B cell (primary cell): ENCODE data around the gene VANGL2. TPM values are rescaled to one million over a fixed set of nuclear protein-coding genes. Genes with fewer than 3 reads are reported as not detected.

Experiments used
- ATAC-seq: fragments of 200-7000 bp; cut with Tn5 transposase; one replicate; pipeline ENCODE4 v1.10.0; 2021; ENCODE audit warnings: low read depth, mild to moderate bottlenecking, moderate number of reproducible peaks, moderate library complexity
- CTCF ChIA-PET: fragments of 350-600 bp; sonication (Branson Sonifier 250); formaldehyde crosslinking; loops from one replicate; lab custom pipeline; 2021; ENCODE audit warnings: antibody characterized with exemption, inconsistent platforms; lab: Charles Lee
- POLR2A ChIA-PET: fragments of 350-600 bp; sonication (Branson Sonifier 250); formaldehyde crosslinking; loops from one replicate; lab custom pipeline; 2021; ENCODE audit warnings: antibody characterized with exemption; lab: Charles Lee
- DNase-seq: peaks from one replicate; pipeline ENCODE4 v3.0.0; 2013
- H2AFZ ChIP-seq: 2 replicates; pipeline ENCODE4 v1.6.1; 2012; ENCODE audit warnings: mild to moderate bottlenecking, low read depth, low read length; ENCODE audit not compliant: insufficient read depth, poor library complexity, severe bottlenecking
- H3K27ac ChIP-seq, 2 donors: 1 replicate in 1 of 2; 2 replicates in 1 of 2; pipeline ENCODE4 v1.5.1; 2012 to 2013; ENCODE audit warnings: low read length in 2 of 2, mild to moderate bottlenecking in 2 of 2, moderate library complexity in 1 of 2
- H3K27me3 ChIP-seq, 4 experiments: fragments of 200-600 bp in 1 of 4; sonication (generic) in 1 of 4; replicated peaks in 1 of 4; 1 replicate in 2 of 4; 2 replicates in 2 of 4; pipeline versions ENCODE4 v1.6.1 to v1.7.0; 2013 to 2016; ENCODE audit warnings: low read length in 3 of 4, mild to moderate bottlenecking in 2 of 4, mixed read lengths in 1 of 4, moderate library complexity in 1 of 4; ENCODE audit not compliant: insufficient read depth in 4 of 4, control insufficient read depth in 3 of 4; ENCODE audit errors: control extremely low read depth in 1 of 4
- H3K36me3 ChIP-seq, 2 experiments: replicated peaks in 1 of 2; 1 replicate in 1 of 2; 2 replicates in 1 of 2; pipeline versions ENCODE4 v1.6.1 to v1.7.1; 2013; ENCODE audit warnings: low read length in 1 of 2; ENCODE audit not compliant: insufficient read depth in 2 of 2, control insufficient read depth in 1 of 2; ENCODE audit errors: control extremely low read depth in 1 of 2, extremely low read depth in 1 of 2
- H3K4me1 ChIP-seq, 2 donors: fragments of 200-600 bp in 1 of 2; sonication (generic) in 1 of 2; 1 replicate in 1 of 2; 2 replicates in 1 of 2; pipeline versions ENCODE4 v1.5.1 to v1.6.1; 2013 to 2017; ENCODE audit warnings: low read length in 2 of 2; ENCODE audit not compliant: control insufficient read depth in 2 of 2, insufficient read depth in 2 of 2
- H3K4me2 ChIP-seq: replicated peaks from 2 replicates; pipeline ENCODE3; 2012; ENCODE audit warnings: mild to moderate bottlenecking, low read depth, low read length; ENCODE audit not compliant: poor library complexity, severe bottlenecking
- H3K4me3 ChIP-seq, 5 experiments: fragments of 200-600 bp in 1 of 5; sonication (generic) in 1 of 5; 1 replicate in 3 of 5; 2 replicates in 2 of 5; pipeline versions ENCODE4 v1.5.1 to v1.7.0; 2011 to 2016; ENCODE audit warnings: low read length in 4 of 5, mild to moderate bottlenecking in 4 of 5, low read depth in 2 of 5, control low read depth in 1 of 5, moderate library complexity in 1 of 5; ENCODE audit not compliant: insufficient read depth in 1 of 5; ENCODE audit errors: control extremely low read depth in 1 of 5, extremely low read depth in 1 of 5
- H3K79me2 ChIP-seq: fragments of 200-600 bp; sonication (generic); one replicate; pipeline ENCODE4 v1.6.0; 2016; ENCODE audit warnings: low read length; ENCODE audit not compliant: control insufficient read depth, insufficient read depth
- H3K9ac ChIP-seq: fragments of 200-600 bp; sonication (generic); 2 replicates; pipeline ENCODE4 v1.6.1; 2017; ENCODE audit warnings: mild to moderate bottlenecking, low read length, moderate library complexity
- H3K9me3 ChIP-seq, 3 donors: one replicate each; pipeline versions ENCODE4 v1.6.1 to v1.7.1; 2013; ENCODE audit warnings: low read length in 2 of 3; ENCODE audit not compliant: control insufficient read depth in 2 of 3, insufficient read depth in 1 of 3; ENCODE audit errors: control extremely low read depth in 1 of 3
- H4K20me1 ChIP-seq: 2 replicates; pipeline ENCODE4 v1.6.0; 2012; ENCODE audit warnings: mild to moderate bottlenecking, low read length; ENCODE audit not compliant: insufficient read depth, control insufficient read depth, poor library complexity, severe bottlenecking
- H3K27ac Mint-ChIP-seq: one replicate; pipeline ENCODE4 v1.8.0; 2021; ENCODE audit warnings: mixed read lengths
- H3K27me3 Mint-ChIP-seq: one replicate; pipeline ENCODE4 v1.8.0; 2021; ENCODE audit warnings: mixed read lengths
- H3K4me1 Mint-ChIP-seq: one replicate; pipeline ENCODE4 v1.8.0; 2021; ENCODE audit warnings: mixed read lengths
- H3K4me3 Mint-ChIP-seq: one replicate; pipeline ENCODE4 v1.8.0; 2021; ENCODE audit warnings: mixed read lengths
- H3K9me3 Mint-ChIP-seq: one replicate; pipeline ENCODE4 v1.8.0; 2022; ENCODE audit warnings: mixed read lengths; ENCODE audit not compliant: insufficient read depth
- CTCF ChIP-seq: fragments of 200-600 bp; IDR thresholded peaks from one replicate; pipeline ENCODE4 v1.8.0; 2022; ENCODE audit warnings: antibody characterized with exemption, mild to moderate bottlenecking
- EZH2 ChIP-seq: IDR thresholded peaks from 2 replicates; pipeline ENCODE4 v1.6.1; 2012; ENCODE audit warnings: borderline replicate concordance, low read depth, mild to moderate bottlenecking, moderate library complexity, low read length; ENCODE audit not compliant: insufficient read depth, poor library complexity, severe bottlenecking
- WGBS: methylation state at CpG from one replicate; pipeline ENCODE4 v1.1.5; 2013; ENCODE audit warnings: missing lambda C conversion rate; ENCODE audit not compliant: insufficient coverage; 5-methylcytosine and 5-hydroxymethylcytosine counted together
- intact Hi-C: fragments of 100-400 bp; cut with micrococcal nuclease; formaldehyde crosslinking; loops from one replicate; pipeline ENCODE4 v1.10.0; 2022
- polyA plus RNA-seq: library from polyadenylated mRNA; depleted of rRNA; stranded (reverse); fragments of >200 nt; gene quantifications from 2 replicates; pipeline ENCODE4 v1.2.3, GENCODE V29; 2012
- total RNA-seq, 2 donors: library from RNA; stranded (reverse); fragments of 120-200 nt in 1 of 2; gene quantifications; 1 replicate in 1 of 2; 2 replicates in 1 of 2; pipeline versions ENCODE4 v1.2.3 to v1.2.4, GENCODE V29; 2013 to 2022

Gene VANGL2
- total and polyA plus RNA-seq, 2 donors (not counting 1 experiment from before 2014, with no cell fraction given), result 0.48 to 14.4 TPM

- Mint-ChIP-seq H3K9me3 (peaks cover 7% of the 10 kb centered on the region), H3K27me3 (no peaks in the 10 kb centered on the region), H3K27ac (no peak overlapping the region), H3K4me1 (peaks cover 64% of the 10 kb centered on the region), H3K4me3 (no peak overlapping the region)
- Histone ChIP-seq H3K27ac (no peak overlapping the region), H3K9ac (no peak overlapping the region), H3K4me1 (peaks cover 40 to 45% of the 10 kb centered on the region in 2 donors), H3K79me2 (no peaks in the 10 kb centered on the region), H3K4me3 (no peak overlapping the region), H2AFZ (no peak overlapping the region), H4K20me1 (no peaks in the 10 kb centered on the region), H3K9me3 (no peaks in the 10 kb centered on the region), H3K36me3 (no peaks in the 10 kb centered on the region), H3K27me3 (no peaks in the 10 kb centered on the region), H3K4me2 (no peak overlapping the region)
- intact Hi-C loops, result loop anchor here (10.0 kb wide), 1 partner anchor 95 kb away; the partner anchor contains the start of genes COPA and NCSTN
- TF ChIP-seq EZH2 (no peak), CTCF (no peak)
- ATAC-seq, result no peak
- POLR2A ChIA-PET, result interaction anchor here (0.5 kb wide), 1 partner anchor 1294 kb away, joined by 3 read pairs; no protein-coding TSS in a partner anchor
- WGBS, result no CpG with 5 or more reads among the region's 2 CpGs
- CTCF ChIA-PET, result interaction anchor here (2.1 to 3.5 kb wide), 2 partner anchors 49 to 167 kb away, joined by 6 to 14 read pairs; no protein-coding TSS in a partner anchor
- no peak for DNase-seq
These were observed 39.4 kb downstream of the VANGL2 start for GRCh38 chr1:160439718-160440117.

GRCh38 chr1:160446945-160447600, 46.7 kb downstream of the VANGL2 start:
- Mint-ChIP-seq H3K9me3 (no peaks in the 10 kb centered on the region), H3K27ac (peak overlapping the region; percentile 72), H3K4me1 (peaks cover 66% of the 10 kb centered on the region), H3K4me3 (peak overlapping the region; percentile 24), H3K27me3 (no peaks in the 10 kb centered on the region)
- Histone ChIP-seq H3K27me3 (no peaks in the 10 kb centered on the region), H2AFZ (peak overlapping the region; percentile 57), H3K4me2 (peak overlapping the region; percentile 29), H4K20me1 (no peaks in the 10 kb centered on the region), H3K4me1 (peaks cover 43 to 44% of the 10 kb centered on the region in 2 donors), H3K9me3 (peaks cover 0 to 1% (median 0%) of the 10 kb centered on the region in 3 donors), H3K9ac (no peak overlapping the region), H3K4me3 (no peak overlapping the region), H3K27ac (peak overlapping the region in 1 of 2 donors; percentile 39), H3K36me3 (no peaks in the 10 kb centered on the region), H3K79me2 (no peaks in the 10 kb centered on the region)
- DNase-seq (no peak), ATAC-seq (no peak)
- TF ChIP-seq EZH2, result no peak
- no peak for TF ChIP-seq CTCF
- ChIA-PET CTCF (no interaction called here), POLR2A (interaction anchor here (0.7 kb wide), 1 partner anchor 204 kb away, joined by 3 read pairs; no protein-coding TSS in a partner anchor)
- no CpG with 5 or more reads among the region's 8 CpGs for WGBS
- intact Hi-C loops, result loop anchor here (2.0 kb wide), 1 partner anchor 14 kb away; no protein-coding TSS in a partner anchor
